GM23338 (cell line): ENCODE results near the gene TAC3. TPM values are rescaled to one million over a fixed set of nuclear protein-coding genes. Genes with fewer than 3 reads are reported as not detected.

Experiments used
- ATAC-seq: fragments of 200-7000 bp; cut with Tn5 transposase; 3 replicates; pipeline ENCODE4 v1.9.1; 2020
- DNase-seq: peaks from one replicate; pipeline ENCODE4 v3.0.0-alpha.2; 2015; ENCODE audit warnings: low spot score
- H2AFZ ChIP-seq: fragments of 200-600 bp; sonication (generic); 2 replicates; pipeline ENCODE4 v1.8.0; 2016; ENCODE audit warnings: antibody characterized with exemption, mild to moderate bottlenecking, moderate library complexity
- H3F3A ChIP-seq: fragments of 200-600 bp; sonication (generic); replicated peaks from 2 replicates; pipeline ENCODE4 v1.8.0; 2017; ENCODE audit warnings: antibody characterized with exemption, mixed run types, low read depth
- H3K27ac ChIP-seq: fragments of 200-600 bp; sonication (generic); 2 replicates; pipeline ENCODE4 v1.6.1; 2016; ENCODE audit warnings: low read depth
- H3K27me3 ChIP-seq: fragments of 200-600 bp; sonication (generic); 2 replicates; pipeline ENCODE4 v1.8.0; 2016; ENCODE audit warnings: mild to moderate bottlenecking, mixed run types, moderate library complexity; ENCODE audit not compliant: insufficient read depth
- H3K36me3 ChIP-seq: fragments of 200-600 bp; sonication (generic); 2 replicates; pipeline ENCODE4 v1.8.0; 2016; ENCODE audit warnings: mild to moderate bottlenecking; ENCODE audit not compliant: insufficient read depth
- H3K4me1 ChIP-seq: fragments of 200-600 bp; sonication (generic); 2 replicates; pipeline ENCODE4 v1.8.0; 2016; ENCODE audit warnings: mild to moderate bottlenecking, moderate library complexity; ENCODE audit not compliant: insufficient read depth
- H3K4me2 ChIP-seq: fragments of 200-600 bp; sonication (generic); 2 replicates; pipeline ENCODE4 v1.7.1; 2017; ENCODE audit warnings: mixed run types
- H3K4me3 ChIP-seq: fragments of 200-600 bp; sonication (generic); 2 replicates; pipeline ENCODE4 v1.6.1; 2016; ENCODE audit warnings: mixed run types
- H3K79me2 ChIP-seq: fragments of 200-600 bp; sonication (generic); replicated peaks from 2 replicates; pipeline ENCODE4 v1.8.0; 2017; ENCODE audit warnings: mild to moderate bottlenecking; ENCODE audit not compliant: insufficient read depth
- H3K9me2 ChIP-seq: fragments of 200-600 bp; sonication (generic); 2 replicates; pipeline ENCODE4 v1.8.0; 2017; ENCODE audit not compliant: insufficient read depth
- H4K20me1 ChIP-seq: fragments of 200-600 bp; sonication (generic); replicated peaks from 2 replicates; pipeline ENCODE4 v1.8.0; 2017; ENCODE audit warnings: mild to moderate bottlenecking; ENCODE audit not compliant: insufficient read depth
- H3K27ac Mint-ChIP-seq: 2 replicates; pipeline ENCODE4 v1.8.0; 2020; ENCODE audit warnings: inconsistent platforms, mild to moderate bottlenecking, moderate library complexity, mixed read lengths
- H3K27me3 Mint-ChIP-seq: 3 replicates; pipeline ENCODE4 v1.8.0; 2022; ENCODE audit warnings: low read depth, mild to moderate bottlenecking, moderate library complexity, mixed read lengths, inconsistent platforms; ENCODE audit not compliant: insufficient read depth, poor library complexity
- H3K36me3 Mint-ChIP-seq: 3 replicates; pipeline ENCODE4 v1.8.0; 2021; ENCODE audit warnings: low read depth, mild to moderate bottlenecking, inconsistent platforms, moderate library complexity, mixed read lengths
- H3K4me1 Mint-ChIP-seq: 3 replicates; pipeline ENCODE4 v1.8.0; 2020; ENCODE audit warnings: mild to moderate bottlenecking, inconsistent platforms, mixed read lengths
- H3K4me3 Mint-ChIP-seq: 3 replicates; pipeline ENCODE4 v1.8.0; 2021; ENCODE audit warnings: moderate library complexity, mild to moderate bottlenecking, inconsistent platforms, mixed read lengths
- H3K9me3 Mint-ChIP-seq: 3 replicates; pipeline ENCODE4 v1.8.0; 2020; ENCODE audit warnings: moderate library complexity, mild to moderate bottlenecking, inconsistent platforms, mixed read lengths
- ZNF114 ChIP-seq: fragments of 250-450 bp; sonication (Bioruptor Pico); IDR thresholded peaks from 2 replicates; pipeline ENCODE4 v1.5.0; 2020; ENCODE audit warnings: mild to moderate bottlenecking, moderate library complexity
- ZNF331 ChIP-seq: fragments of 250-450 bp; sonication (Bioruptor Pico); IDR thresholded peaks from 2 replicates; pipeline ENCODE4 v1.5.0; 2020; ENCODE audit warnings: low read depth, mild to moderate bottlenecking, moderate library complexity
- polyA plus RNA-seq: library from polyadenylated mRNA; unstranded; fragments of >200 nt; fragmentation: Nextera tagmentation; extraction: Ambion mirVana; gene quantifications from 2 replicates; pipeline ENCODE4 v1.2.1, GENCODE V29; 2016
- total RNA-seq: library from RNA; depleted of rRNA; stranded (reverse); fragments of >200 nt; shearing (Covaris generic); gene quantifications from 2 replicates; pipeline ENCODE4 v1.2.3, GENCODE V29; 2014
- TF ChIP-seq, protein P1 (sequence below): IDR thresholded peaks from one replicate; pipeline ENCODE4 v1.6.1; 2018; ENCODE audit warnings: antibody characterized with exemption; ENCODE audit not compliant: unreplicated experiment
- TF ChIP-seq, protein P2 (sequence below): IDR thresholded peaks from 2 replicates; pipeline ENCODE4 v1.6.1; 2016; ENCODE audit warnings: antibody characterized with exemption
- TF ChIP-seq, protein P3 (sequence below), 2 experiments: fragments of 200-600 bp in 1 of 2; sonication (generic) in 1 of 2; conservative IDR thresholded peaks; 2 replicates each; pipeline versions ENCODE4 v1.5.1 to v1.6.1; 2016 to 2017; ENCODE audit warnings: antibody characterized with exemption in 2 of 2, low read depth in 2 of 2, mild to moderate bottlenecking in 2 of 2, moderate library complexity in 1 of 2
- TF ChIP-seq, protein P4 (sequence below): fragments of 250-450 bp; sonication (Bioruptor Pico); IDR thresholded peaks from 2 replicates; pipeline ENCODE4 v1.5.0; 2020; ENCODE audit warnings: mild to moderate bottlenecking, moderate library complexity

The TAC3 gene
- total and polyA plus RNA-seq, 2 experiments from 2014 or later = 11.9 to 35.1 TPM

DNA sequence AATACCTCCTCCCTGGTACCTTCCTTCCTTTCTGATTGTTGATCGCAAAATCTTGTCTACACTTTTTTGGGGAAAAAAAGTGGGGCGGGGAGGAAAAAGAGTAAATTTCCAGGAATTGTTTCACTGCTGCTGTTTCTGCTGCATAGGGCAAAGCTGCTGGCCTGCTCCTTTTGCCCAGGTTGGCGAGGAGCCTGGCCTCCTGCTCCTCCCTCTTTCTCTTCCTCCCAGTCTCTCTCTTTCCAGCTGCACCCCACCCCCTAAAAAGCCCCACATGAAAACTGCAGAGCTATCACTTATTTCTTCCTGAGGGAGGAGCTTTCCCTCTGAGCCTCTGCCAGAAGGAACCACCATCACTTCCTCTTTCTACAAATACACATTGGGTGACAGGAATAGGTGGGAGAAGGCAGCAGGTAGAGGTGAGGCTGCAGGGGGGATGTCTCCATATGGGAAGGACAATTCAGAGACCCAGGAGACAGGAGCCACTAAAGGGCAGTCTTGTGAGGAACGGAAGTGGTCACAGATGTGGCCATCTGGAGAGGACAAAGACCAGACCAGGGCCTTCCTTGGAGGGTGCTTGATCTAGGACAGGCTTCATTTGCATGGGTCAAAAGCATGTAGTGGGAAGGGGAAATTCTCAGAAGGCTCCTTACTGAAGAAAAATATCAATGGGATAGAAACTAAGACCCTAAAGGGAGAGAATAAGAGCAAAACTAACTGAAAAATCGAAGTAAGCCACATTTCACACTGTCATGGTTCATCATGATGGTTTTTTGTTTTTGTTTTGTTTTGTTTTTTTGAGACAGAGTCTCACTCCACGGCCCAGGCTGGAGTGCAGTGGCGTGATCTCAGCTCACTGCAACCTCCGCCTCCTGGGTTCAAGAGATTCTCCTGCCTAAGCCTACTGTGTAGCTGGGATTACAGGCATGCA is 24.7 kb downstream of the TAC3 start:
- H3K4me2 ChIP-seq = no peak overlapping the region
- H3K9me3 Mint-ChIP-seq = no peaks in the 10 kb centered on the region
- H2AFZ ChIP-seq = no peak overlapping the region
- no peaks in the 10 kb centered on the region for H3K27me3 ChIP-seq
- H3K9me2 ChIP-seq = no peaks in the 10 kb centered on the region
- no peaks in the 10 kb centered on the region for H3K36me3 ChIP-seq
- ATAC-seq (no peak), DNase-seq (no peak)
- TF ChIP-seq, protein P1, sequence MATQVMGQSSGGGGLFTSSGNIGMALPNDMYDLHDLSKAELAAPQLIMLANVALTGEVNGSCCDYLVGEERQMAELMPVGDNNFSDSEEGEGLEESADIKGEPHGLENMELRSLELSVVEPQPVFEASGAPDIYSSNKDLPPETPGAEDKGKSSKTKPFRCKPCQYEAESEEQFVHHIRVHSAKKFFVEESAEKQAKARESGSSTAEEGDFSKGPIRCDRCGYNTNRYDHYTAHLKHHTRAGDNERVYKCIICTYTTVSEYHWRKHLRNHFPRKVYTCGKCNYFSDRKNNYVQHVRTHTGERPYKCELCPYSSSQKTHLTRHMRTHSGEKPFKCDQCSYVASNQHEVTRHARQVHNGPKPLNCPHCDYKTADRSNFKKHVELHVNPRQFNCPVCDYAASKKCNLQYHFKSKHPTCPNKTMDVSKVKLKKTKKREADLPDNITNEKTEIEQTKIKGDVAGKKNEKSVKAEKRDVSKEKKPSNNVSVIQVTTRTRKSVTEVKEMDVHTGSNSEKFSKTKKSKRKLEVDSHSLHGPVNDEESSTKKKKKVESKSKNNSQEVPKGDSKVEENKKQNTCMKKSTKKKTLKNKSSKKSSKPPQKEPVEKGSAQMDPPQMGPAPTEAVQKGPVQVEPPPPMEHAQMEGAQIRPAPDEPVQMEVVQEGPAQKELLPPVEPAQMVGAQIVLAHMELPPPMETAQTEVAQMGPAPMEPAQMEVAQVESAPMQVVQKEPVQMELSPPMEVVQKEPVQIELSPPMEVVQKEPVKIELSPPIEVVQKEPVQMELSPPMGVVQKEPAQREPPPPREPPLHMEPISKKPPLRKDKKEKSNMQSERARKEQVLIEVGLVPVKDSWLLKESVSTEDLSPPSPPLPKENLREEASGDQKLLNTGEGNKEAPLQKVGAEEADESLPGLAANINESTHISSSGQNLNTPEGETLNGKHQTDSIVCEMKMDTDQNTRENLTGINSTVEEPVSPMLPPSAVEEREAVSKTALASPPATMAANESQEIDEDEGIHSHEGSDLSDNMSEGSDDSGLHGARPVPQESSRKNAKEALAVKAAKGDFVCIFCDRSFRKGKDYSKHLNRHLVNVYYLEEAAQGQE = no peak
- TF ChIP-seq, protein P2, sequence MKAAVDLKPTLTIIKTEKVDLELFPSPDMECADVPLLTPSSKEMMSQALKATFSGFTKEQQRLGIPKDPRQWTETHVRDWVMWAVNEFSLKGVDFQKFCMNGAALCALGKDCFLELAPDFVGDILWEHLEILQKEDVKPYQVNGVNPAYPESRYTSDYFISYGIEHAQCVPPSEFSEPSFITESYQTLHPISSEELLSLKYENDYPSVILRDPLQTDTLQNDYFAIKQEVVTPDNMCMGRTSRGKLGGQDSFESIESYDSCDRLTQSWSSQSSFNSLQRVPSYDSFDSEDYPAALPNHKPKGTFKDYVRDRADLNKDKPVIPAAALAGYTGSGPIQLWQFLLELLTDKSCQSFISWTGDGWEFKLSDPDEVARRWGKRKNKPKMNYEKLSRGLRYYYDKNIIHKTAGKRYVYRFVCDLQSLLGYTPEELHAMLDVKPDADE = no peak
- TF ChIP-seq ZNF331 (no peak), ZNF114 (CRISPR knock-in tag) (no peak)
- TF ChIP-seq, protein P3, sequence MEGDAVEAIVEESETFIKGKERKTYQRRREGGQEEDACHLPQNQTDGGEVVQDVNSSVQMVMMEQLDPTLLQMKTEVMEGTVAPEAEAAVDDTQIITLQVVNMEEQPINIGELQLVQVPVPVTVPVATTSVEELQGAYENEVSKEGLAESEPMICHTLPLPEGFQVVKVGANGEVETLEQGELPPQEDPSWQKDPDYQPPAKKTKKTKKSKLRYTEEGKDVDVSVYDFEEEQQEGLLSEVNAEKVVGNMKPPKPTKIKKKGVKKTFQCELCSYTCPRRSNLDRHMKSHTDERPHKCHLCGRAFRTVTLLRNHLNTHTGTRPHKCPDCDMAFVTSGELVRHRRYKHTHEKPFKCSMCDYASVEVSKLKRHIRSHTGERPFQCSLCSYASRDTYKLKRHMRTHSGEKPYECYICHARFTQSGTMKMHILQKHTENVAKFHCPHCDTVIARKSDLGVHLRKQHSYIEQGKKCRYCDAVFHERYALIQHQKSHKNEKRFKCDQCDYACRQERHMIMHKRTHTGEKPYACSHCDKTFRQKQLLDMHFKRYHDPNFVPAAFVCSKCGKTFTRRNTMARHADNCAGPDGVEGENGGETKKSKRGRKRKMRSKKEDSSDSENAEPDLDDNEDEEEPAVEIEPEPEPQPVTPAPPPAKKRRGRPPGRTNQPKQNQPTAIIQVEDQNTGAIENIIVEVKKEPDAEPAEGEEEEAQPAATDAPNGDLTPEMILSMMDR (conservative IDR thresholded peaks at IDR 0.05; ENCODE audit: low read depth in 2 of 2) = no peak
- TF ChIP-seq, protein P4, sequence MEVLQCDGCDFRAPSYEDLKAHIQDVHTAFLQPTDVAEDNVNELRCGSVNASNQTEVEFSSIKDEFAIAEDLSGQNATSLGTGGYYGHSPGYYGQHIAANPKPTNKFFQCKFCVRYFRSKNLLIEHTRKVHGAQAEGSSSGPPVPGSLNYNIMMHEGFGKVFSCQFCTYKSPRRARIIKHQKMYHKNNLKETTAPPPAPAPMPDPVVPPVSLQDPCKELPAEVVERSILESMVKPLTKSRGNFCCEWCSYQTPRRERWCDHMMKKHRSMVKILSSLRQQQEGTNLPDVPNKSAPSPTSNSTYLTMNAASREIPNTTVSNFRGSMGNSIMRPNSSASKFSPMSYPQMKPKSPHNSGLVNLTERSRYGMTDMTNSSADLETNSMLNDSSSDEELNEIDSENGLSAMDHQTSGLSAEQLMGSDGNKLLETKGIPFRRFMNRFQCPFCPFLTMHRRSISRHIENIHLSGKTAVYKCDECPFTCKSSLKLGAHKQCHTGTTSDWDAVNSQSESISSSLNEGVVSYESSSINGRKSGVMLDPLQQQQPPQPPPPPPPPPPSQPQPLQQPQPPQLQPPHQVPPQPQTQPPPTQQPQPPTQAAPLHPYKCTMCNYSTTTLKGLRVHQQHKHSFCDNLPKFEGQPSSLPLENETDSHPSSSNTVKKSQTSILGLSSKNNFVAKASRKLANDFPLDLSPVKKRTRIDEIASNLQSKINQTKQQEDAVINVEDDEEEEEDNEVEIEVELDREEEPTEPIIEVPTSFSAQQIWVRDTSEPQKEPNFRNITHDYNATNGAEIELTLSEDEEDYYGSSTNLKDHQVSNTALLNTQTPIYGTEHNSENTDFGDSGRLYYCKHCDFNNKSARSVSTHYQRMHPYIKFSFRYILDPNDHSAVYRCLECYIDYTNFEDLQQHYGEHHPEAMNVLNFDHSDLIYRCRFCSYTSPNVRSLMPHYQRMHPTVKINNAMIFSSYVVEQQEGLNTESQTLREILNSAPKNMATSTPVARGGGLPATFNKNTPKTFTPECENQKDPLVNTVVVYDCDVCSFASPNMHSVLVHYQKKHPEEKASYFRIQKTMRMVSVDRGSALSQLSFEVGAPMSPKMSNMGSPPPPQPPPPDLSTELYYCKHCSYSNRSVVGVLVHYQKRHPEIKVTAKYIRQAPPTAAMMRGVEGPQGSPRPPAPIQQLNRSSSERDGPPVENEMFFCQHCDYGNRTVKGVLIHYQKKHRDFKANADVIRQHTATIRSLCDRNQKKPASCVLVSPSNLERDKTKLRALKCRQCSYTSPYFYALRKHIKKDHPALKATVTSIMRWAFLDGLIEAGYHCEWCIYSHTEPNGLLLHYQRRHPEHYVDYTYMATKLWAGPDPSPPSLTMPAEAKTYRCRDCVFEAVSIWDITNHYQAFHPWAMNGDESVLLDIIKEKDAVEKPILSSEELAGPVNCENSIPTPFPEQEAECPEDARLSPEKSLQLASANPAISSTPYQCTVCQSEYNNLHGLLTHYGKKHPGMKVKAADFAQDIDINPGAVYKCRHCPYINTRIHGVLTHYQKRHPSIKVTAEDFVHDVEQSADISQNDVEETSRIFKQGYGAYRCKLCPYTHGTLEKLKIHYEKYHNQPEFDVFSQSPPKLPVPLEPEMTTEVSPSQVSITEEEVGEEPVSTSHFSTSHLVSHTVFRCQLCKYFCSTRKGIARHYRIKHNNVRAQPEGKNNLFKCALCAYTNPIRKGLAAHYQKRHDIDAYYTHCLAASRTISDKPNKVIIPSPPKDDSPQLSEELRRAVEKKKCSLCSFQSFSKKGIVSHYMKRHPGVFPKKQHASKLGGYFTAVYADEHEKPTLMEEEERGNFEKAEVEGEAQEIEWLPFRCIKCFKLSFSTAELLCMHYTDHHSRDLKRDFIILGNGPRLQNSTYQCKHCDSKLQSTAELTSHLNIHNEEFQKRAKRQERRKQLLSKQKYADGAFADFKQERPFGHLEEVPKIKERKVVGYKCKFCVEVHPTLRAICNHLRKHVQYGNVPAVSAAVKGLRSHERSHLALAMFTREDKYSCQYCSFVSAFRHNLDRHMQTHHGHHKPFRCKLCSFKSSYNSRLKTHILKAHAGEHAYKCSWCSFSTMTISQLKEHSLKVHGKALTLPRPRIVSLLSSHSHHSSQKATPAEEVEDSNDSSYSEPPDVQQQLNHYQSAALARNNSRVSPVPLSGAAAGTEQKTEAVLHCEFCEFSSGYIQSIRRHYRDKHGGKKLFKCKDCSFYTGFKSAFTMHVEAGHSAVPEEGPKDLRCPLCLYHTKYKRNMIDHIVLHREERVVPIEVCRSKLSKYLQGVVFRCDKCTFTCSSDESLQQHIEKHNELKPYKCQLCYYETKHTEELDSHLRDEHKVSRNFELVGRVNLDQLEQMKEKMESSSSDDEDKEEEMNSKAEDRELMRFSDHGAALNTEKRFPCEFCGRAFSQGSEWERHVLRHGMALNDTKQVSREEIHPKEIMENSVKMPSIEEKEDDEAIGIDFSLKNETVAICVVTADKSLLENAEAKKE (CRISPR knock-in tag) = no peak
- H3K4me1 Mint-ChIP-seq = peaks cover 18% of the 10 kb centered on the region
- H3K36me3 Mint-ChIP-seq = peaks cover 4% of the 10 kb centered on the region; the same call in 1 of the 3 replicates
- H3K27ac Mint-ChIP-seq = no peak overlapping the region
- H3F3A ChIP-seq = no peaks in the 10 kb centered on the region
- no peak overlapping the region for H3K4me3 ChIP-seq
- H4K20me1 ChIP-seq = no peaks in the 10 kb centered on the region; the same call in 1 of the 2 replicates
- peaks cover 8% of the 10 kb centered on the region for H3K27me3 Mint-ChIP-seq
- H3K4me1 ChIP-seq = peaks cover 10% of the 10 kb centered on the region
- H3K79me2 ChIP-seq = no peaks in the 10 kb centered on the region
- H3K27ac ChIP-seq = no peak overlapping the region
- H3K4me3 Mint-ChIP-seq = no peak overlapping the region
